Fibroblast of lung (primary cell): ENCODE measurements around the gene MED10. TPM values are rescaled to one million over a fixed set of nuclear protein-coding genes. Genes with fewer than 3 reads are reported as not detected.
"Not testable (repeated sequence)": the region's sequence is repeated elsewhere in the genome, so short reads cannot be mapped to it uniquely, and the experiment has no call there.

Experiments used
- DNase-seq, 2 donors: peaks; one replicate each; pipeline versions ENCODE4 v3.0.0 to v3.0.0-alpha.2; 2010; ENCODE audit warnings: low read depth in 2 of 2
- H2AFZ ChIP-seq: 2 replicates; pipeline ENCODE4 v1.5.1; 2012; ENCODE audit warnings: low read length, control low read depth, inconsistent platforms
- H3K27ac ChIP-seq: 2 replicates; pipeline ENCODE4 v1.5.1; 2011; ENCODE audit warnings: low read length, control low read depth; ENCODE audit not compliant: insufficient read depth
- H3K27me3 ChIP-seq: 2 replicates; pipeline ENCODE4 v1.5.1; 2011; ENCODE audit warnings: mild to moderate bottlenecking, low read length; ENCODE audit not compliant: control insufficient read depth, insufficient read depth
- H3K36me3 ChIP-seq: 2 replicates; pipeline ENCODE4 v1.5.1; 2011; ENCODE audit warnings: low read length; ENCODE audit not compliant: control insufficient read depth, insufficient read depth
- H3K4me1 ChIP-seq: 2 replicates; pipeline ENCODE4 v1.5.1; 2011; ENCODE audit warnings: low read length; ENCODE audit not compliant: control insufficient read depth, insufficient read depth; ENCODE audit errors: extremely low read depth
- H3K4me2 ChIP-seq: 2 replicates; pipeline ENCODE4 v1.5.1; 2011; ENCODE audit warnings: low read length, control low read depth; ENCODE audit not compliant: insufficient read depth; ENCODE audit errors: extremely low read depth
- H3K4me3 ChIP-seq, 4 experiments: fragments of 200-600 bp in 1 of 4; sonication (generic) in 1 of 4; replicated peaks in 1 of 4; 2 replicates each; pipeline ENCODE4 v1.5.1; 2011 to 2016; ENCODE audit warnings: low read length in 4 of 4, low read depth in 3 of 4, mild to moderate bottlenecking in 3 of 4, control low read depth in 2 of 4, inconsistent platforms in 1 of 4, mixed read lengths in 1 of 4; ENCODE audit not compliant: insufficient read depth in 1 of 4; ENCODE audit errors: control extremely low read depth in 1 of 4
- H3K79me2 ChIP-seq: 2 replicates; pipeline ENCODE4 v1.5.1; 2012; ENCODE audit warnings: mild to moderate bottlenecking, low read length, inconsistent platforms; ENCODE audit not compliant: control insufficient read depth, insufficient read depth
- H3K9ac ChIP-seq: 2 replicates; pipeline ENCODE4 v1.5.1; 2011; ENCODE audit warnings: mild to moderate bottlenecking, low read length, control low read depth; ENCODE audit not compliant: insufficient read depth
- H3K9me3 ChIP-seq: 2 replicates; pipeline ENCODE4 v1.5.1; 2012; ENCODE audit warnings: low read depth, low read length; ENCODE audit not compliant: control insufficient read depth, insufficient read depth
- H4K20me1 ChIP-seq: 2 replicates; pipeline ENCODE4 v1.5.1; 2011; ENCODE audit warnings: low read length; ENCODE audit not compliant: control insufficient read depth, insufficient read depth; ENCODE audit errors: extremely low read depth
- EZH2 ChIP-seq: IDR thresholded peaks from 2 replicates; pipeline ENCODE4 v1.5.1; 2012; ENCODE audit warnings: low read length, control low read depth, mild to moderate bottlenecking; ENCODE audit errors: missing control alignments
- polyA plus RNA-seq, 2 donors: library from polyadenylated mRNA; depleted of rRNA in 1 of 2; stranded (reverse) in 1 of 2; unstranded in 1 of 2; fragments of >200 nt; gene quantifications; 2 replicates each; pipeline ENCODE4 v1.2.1, GENCODE V29; 2011 to 2012; ENCODE audit warnings: missing spikeins in 1 of 2
- total RNA-seq: library from RNA; depleted of rRNA; stranded (reverse); fragments of >200 nt; gene quantifications from 2 replicates; pipeline ENCODE4 v1.2.1, GENCODE V29; 2014
- TF ChIP-seq, protein P1 (sequence below), 2 donors: IDR thresholded peaks in 1 of 2; conservative IDR thresholded peaks in 1 of 2; 1 replicate in 1 of 2; 2 replicates in 1 of 2; pipeline ENCODE4 v1.5.1; 2011 to 2012; ENCODE audit warnings: low read length in 2 of 2, control low read depth in 1 of 2, inconsistent platforms in 1 of 2, low read depth in 1 of 2, mild to moderate bottlenecking in 1 of 2

Gene MED10
- total and polyA plus RNA-seq, 2 donors (not counting 1 experiment from before 2014, with no cell fraction given) = 13.5 to 52.9 TPM

GRCh38 chr5:6358434-6358820, 19.9 kb downstream of the MED10 start:
- H3K9ac ChIP-seq = no peak overlapping the region
- H3K36me3 ChIP-seq = no peaks in the 10 kb centered on the region
- no peaks in the 10 kb centered on the region for H3K4me1 ChIP-seq
- H3K4me3 ChIP-seq = no peak overlapping the region
- H3K4me2 ChIP-seq = no peak overlapping the region
- TF ChIP-seq, protein P1, sequence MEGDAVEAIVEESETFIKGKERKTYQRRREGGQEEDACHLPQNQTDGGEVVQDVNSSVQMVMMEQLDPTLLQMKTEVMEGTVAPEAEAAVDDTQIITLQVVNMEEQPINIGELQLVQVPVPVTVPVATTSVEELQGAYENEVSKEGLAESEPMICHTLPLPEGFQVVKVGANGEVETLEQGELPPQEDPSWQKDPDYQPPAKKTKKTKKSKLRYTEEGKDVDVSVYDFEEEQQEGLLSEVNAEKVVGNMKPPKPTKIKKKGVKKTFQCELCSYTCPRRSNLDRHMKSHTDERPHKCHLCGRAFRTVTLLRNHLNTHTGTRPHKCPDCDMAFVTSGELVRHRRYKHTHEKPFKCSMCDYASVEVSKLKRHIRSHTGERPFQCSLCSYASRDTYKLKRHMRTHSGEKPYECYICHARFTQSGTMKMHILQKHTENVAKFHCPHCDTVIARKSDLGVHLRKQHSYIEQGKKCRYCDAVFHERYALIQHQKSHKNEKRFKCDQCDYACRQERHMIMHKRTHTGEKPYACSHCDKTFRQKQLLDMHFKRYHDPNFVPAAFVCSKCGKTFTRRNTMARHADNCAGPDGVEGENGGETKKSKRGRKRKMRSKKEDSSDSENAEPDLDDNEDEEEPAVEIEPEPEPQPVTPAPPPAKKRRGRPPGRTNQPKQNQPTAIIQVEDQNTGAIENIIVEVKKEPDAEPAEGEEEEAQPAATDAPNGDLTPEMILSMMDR (conservative IDR thresholded peaks at IDR 0.05 in 1 of 2, IDR thresholded peaks at IDR 0.05 in 1 of 2; ENCODE audit: low read depth in 1 of 2, low read length in 2 of 2) = no peak
- no peak for TF ChIP-seq EZH2
- no peak for DNase-seq
- H3K79me2 ChIP-seq = no peaks in the 10 kb centered on the region
- no peaks in the 10 kb centered on the region for H3K27me3 ChIP-seq
- no peak overlapping the region for H2AFZ ChIP-seq
- H3K9me3 ChIP-seq = no peaks in the 10 kb centered on the region
- H4K20me1 ChIP-seq = no peaks in the 10 kb centered on the region
- no peak overlapping the region for H3K27ac ChIP-seq

DNA sequence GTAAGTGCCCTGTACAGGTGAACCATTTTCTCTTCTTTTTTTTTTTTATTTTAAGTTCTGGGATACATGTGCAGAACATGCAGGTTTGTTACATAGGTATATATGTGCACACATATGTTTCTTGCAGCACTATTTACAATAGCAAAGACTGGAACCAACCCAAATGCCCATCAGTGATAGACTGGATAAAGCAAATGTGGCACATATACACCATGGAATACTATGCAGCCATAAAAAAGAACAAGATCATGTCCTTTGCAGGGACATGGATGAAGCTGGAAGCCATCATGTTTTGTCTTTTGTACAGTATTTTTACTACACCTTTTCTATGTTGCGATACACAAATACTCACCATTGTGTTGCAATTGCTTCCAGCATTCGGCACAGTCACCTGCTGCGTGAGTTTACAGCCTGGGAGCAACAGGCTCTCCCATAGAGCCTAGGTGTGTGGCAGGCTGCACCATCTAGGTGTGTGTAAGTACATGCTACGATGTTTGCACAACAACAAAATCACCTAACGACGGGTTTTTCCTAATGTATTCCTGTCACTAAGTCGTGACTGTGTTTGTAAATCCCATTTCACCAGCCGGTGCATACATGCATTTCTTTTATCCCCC, 20.4 kb downstream of the MED10 start:
- H2AFZ ChIP-seq = not testable (repeated sequence)

GRCh38 chr5:6356578-6357164, 21.7 kb downstream of the MED10 start:
- no peak for TF ChIP-seq EZH2
- TF ChIP-seq, protein P1 (conservative IDR thresholded peaks at IDR 0.05 in 1 of 2, IDR thresholded peaks at IDR 0.05 in 1 of 2; ENCODE audit: low read depth in 1 of 2, low read length in 2 of 2) = no peak
- Histone ChIP-seq H3K9ac (no peak overlapping the region), H4K20me1 (no peaks in the 10 kb centered on the region), H2AFZ (no peak overlapping the region), H3K27ac (no peak overlapping the region), H3K4me2 (no peak overlapping the region), H3K9me3 (no peaks in the 10 kb centered on the region), H3K36me3 (no peaks in the 10 kb centered on the region), H3K27me3 (no peaks in the 10 kb centered on the region), H3K4me3 (no peak overlapping the region), H3K79me2 (no peaks in the 10 kb centered on the region), H3K4me1 (no peaks in the 10 kb centered on the region)
- DNase-seq = no peak

More for the DNA sequence above, 20.4 kb downstream of the MED10 start:
- H3K4me1 ChIP-seq, H3K4me2 ChIP-seq, H3K4me3 ChIP-seq, H3K9ac ChIP-seq, H3K79me2 ChIP-seq, H3K27ac ChIP-seq, H3K27me3 ChIP-seq, H3K36me3 ChIP-seq, DNase-seq, H4K20me1 ChIP-seq, H3K9me3 ChIP-seq: not testable (repeated sequence)
